Globus pallidus (tissue), 1 donor: ENCODE data around the gene TFAP2B.

Source experiments
- DNase-seq: peaks from one replicate; pipeline ENCODE4 v3.0.0-alpha.2; 2015; ENCODE audit warnings: low spot score

Gene TFAP2B

GRCh38 chr6:50848989-50849795, 30.5 kb downstream of the TFAP2B start:
- no peak for DNase-seq

- no peak for DNase-seq
Observed at GRCh38 chr6:50849796-50850180, 31.1 kb downstream of the TFAP2B start.

GRCh38 chr6:50850223-50851048, 31.8 kb downstream of the TFAP2B start:
- DNase-seq, result no peak

GRCh38 chr6:50851049-50851845, 32.6 kb downstream of the TFAP2B start:
- no peak for DNase-seq

- DNase-seq, result no peak
Observed at GRCh38 chr6:50853939-50854338, 35.3 kb downstream of the TFAP2B start.

GRCh38 chr6:50861692-50862091, 43.0 kb downstream of the TFAP2B start:
- no peak for DNase-seq

- peak; percentile 16 for DNase-seq
Observed at GRCh38 chr6:50862176-50862575, 43.5 kb downstream of the TFAP2B start.

- no peak for DNase-seq
Observed at GRCh38 chr6:50864601-50865000, 45.9 kb downstream of the TFAP2B start.

- no peak for DNase-seq
Observed at GRCh38 chr6:50868466-50868865, 49.8 kb downstream of the TFAP2B start.

GRCh38 chr6:50873167-50873566, 54.5 kb downstream of the TFAP2B start:
- DNase-seq, result no peak

- DNase-seq, result no peak
Observed at GRCh38 chr6:50884364-50884763, 65.7 kb downstream of the TFAP2B start.

- DNase-seq, result no peak
Observed at GRCh38 chr6:50887112-50887511, 68.4 kb downstream of the TFAP2B start.

GRCh38 chr6:50889497-50889896, 70.8 kb downstream of the TFAP2B start:
- no peak for DNase-seq

GRCh38 chr6:50889935-50890334, 71.3 kb downstream of the TFAP2B start:
- no peak for DNase-seq

- no peak for DNase-seq
Observed at GRCh38 chr6:50890579-50890978, 71.9 kb downstream of the TFAP2B start.

- no peak for DNase-seq
Observed at GRCh38 chr6:50891290-50891689, 72.6 kb downstream of the TFAP2B start.
